HG03135 (cell line): ENCODE results near the gene TPCN1.

Source experiments
- ATAC-seq: cut with Tn5 transposase; IDR thresholded peaks from one replicate; pipeline ENCODE4 v1.9.1; 2021; ENCODE audit warnings: mild to moderate bottlenecking, moderate library complexity; ENCODE audit not compliant: unreplicated experiment

TPCN1 gene

DNA sequence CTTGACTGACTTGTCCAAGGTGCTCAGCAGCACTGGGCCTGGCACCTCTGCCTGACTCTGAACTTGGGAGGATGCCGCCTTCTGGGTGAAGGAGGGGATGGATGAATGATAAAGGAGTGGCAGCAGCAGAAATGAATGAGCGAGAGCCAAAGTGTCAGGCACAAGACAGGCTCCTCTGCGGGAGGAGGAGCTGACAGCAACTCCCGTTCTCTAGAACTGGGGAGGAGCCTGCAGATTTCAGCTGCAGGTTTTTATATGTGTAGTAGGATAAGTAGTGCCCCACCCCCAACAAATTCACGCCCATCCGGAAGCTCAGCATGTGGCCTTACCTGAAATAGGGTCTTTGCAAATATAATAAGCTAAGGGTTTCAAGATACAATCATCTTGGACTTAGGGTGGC lies 80.5 kb downstream of the TPCN1 start:
- ATAC-seq, result no peak

DNA sequence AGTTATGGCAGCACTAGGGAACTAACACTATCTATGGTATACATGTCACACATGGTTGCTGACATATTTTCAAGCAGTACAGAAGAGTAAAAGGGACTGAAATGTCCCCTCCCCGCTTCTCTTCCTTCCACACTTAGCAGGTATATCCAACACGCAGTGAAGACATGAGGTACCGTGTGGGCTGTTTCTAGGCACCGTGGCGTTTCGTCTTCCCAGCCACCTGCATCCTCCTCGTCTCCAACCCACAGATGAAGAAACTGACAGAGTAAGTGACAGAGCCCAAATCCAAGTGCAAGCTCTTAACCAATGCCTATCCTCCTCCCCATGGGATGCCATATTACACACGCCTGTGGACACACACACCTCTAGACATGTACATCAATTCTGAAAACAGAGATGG lies 81.2 kb downstream of the TPCN1 start:
- no peak for ATAC-seq

DNA sequence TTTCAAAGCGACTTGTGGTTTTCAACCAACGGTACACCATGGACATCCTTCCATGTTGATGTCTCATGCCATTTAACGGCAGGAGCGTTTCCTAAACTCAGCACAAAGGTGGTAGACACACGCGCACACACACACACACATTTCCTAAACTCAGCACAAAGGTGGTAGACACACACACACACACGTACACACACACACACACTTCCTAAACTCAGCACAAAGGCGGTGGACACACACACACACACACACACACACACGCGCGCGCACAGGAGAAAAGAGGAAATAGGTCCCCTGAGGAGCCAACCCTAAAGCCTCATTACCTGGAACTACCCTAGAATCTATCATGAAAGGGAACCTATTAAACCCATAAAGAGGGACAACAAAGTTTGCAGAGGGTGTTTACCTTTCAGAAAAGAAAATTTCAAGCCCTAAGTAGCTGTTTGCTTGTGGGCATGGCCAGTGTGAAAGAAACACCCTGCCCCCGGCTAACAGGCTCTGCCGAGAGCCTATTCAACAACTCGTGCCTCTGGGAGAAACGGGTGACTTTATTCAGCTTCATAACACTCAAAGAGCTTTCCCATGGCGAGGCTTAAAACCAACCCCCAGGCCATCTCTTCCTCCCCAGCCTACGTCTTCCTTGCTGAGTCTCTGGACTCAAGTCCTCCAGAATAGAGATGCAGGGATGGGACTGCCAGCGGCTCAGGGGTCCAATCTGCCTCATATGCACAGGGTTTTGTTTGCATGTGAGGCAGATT lies 81.8 kb downstream of the TPCN1 start:
- ATAC-seq, result no peak

DNA sequence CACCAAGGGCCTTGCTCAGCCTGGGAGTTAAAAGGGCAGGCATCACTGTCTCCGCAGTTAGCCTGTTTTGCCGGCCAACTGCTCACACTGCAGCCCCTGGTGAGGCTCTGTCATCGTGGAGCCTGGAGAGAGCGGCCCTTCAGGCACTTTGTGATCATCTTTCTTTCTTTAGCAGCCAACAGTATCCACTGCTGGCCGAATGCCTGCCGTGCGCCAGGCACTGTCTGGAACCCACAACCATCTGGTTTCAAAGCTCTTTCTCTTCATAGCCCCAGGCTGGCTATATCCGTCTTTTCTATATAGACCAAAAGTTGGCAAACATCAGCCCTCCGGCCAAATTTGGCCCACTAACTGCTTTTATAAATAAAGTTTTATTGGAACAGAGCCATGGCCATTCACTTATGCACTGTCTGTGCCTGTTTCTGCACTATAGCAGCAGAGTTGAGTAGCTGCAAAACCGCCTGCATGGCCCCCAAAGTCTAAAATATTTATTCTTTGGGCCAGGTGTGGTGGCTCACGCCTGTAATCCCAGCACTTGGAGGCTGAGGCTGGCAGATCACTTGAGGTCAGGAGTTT lies 84.1 kb downstream of the TPCN1 start:
- ATAC-seq, result no peak

DNA sequence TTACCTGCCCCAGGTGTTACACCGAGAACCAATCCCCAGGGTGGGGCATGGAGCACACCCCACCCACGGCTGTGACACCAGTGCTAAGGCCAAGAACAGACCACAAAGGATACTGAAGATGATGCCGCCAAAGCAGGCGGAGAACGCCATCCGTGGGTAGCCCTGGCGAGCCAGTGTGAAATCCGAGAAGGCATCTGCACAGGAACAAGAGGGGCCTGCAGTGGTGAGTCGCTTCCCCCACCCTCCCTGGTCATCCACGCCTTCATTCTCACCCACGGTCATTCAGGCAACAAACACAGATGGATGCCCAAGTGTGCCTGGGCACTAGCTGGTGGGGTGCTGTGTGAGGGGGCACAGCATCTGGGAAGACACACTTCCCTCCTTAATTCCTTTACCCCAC lies 85.1 kb downstream of the TPCN1 start:
- no peak for ATAC-seq

DNA sequence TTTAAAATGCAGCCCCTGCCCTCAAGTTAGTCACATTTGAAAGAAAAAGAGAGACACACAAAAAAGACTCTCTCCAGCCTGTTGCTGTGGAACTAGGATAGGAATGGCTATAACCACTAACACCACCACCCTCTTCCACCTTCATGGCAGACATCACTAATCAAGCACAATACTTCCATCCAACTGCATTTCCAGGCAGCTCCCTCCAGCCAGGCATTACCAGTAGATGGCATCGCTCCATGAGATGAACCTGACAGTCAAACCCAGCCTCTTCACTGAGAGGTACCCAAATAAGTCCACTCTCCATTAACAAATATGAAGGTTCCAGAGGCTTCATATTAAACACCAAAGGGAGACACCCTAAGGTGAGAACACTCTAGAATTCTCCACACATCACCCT lies 89.2 kb downstream of the TPCN1 start:
- ATAC-seq, result no peak

DNA sequence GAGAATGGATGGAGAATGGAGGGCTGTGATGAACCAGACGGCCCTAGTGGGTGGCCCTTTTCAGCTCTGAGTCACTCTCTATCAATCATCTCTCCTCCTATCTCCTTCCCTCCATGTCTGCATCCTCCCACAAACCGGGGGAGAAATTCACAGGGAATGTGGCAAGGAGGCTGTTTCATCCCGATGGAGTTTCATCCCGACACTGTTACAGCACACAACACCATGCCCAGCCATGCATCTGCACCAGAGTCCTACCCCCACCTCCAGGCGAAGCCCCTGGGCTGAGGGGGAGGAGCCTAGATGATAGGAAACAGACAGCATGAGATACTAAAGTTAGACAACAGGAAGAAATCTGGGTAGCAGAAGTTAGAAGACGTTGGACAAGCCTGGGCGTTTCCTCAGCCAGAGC lies 92.9 kb downstream of the TPCN1 start:
- ATAC-seq, result no peak

DNA sequence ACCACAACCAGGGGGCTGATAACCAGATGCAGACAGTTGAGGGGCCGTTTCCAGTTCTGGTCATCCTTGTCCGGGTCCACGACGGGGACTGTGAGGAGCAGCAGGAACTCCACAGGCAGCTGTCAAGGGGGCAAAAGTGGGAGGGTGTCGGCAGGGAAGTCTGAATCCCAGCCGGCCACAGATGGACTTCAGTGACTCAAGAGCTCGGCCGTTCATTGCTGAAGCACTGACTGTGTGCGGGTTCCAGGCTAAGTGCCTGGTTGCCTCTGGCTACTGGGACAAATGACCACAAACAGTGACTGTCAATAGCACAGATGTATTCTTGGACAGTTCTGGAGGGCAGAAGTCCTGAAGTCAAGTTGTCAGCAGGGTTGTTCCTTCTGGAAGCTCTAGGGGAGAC lies 94.1 kb downstream of the TPCN1 start:
- no peak for ATAC-seq

DNA sequence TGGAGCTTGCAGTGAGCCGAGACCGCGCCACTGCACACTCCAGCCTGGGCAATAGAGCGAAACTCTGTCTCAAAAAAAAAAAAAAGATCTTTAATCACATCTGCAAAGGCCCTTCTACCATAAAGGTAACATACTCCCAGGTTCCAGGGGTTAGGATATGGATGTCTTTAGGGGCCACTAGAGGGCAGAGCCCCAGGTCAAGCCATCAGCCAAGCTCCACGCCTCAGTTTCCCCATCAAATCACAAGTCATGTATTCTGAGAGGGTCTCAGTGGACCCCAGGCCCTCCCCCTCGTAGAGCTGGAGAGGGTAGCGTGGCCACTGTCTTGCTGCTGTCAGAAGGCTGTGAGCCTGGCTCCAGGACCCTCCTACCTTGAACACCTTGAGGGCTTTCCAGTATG lies 94.9 kb downstream of the TPCN1 start:
- no peak for ATAC-seq

DNA sequence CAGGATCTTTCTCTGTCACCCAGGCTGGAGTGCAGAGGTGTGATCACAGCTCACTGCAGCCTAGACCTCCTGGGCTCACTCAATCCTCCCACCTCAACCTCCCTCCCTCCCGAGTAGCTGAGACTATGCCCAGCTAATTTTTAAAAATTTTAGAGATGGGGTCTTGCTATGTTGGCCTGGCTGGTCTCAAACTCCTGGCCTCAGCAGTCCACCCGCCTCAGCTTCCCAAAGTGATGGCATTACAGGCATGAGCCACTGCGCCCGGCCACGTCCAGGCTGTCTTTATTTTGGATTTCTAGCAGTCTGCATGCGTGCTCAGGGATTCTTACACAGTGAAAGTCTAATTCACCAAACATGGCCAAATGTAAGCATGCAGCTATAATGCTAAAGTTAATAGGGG lies 95.9 kb downstream of the TPCN1 start:
- no peak for ATAC-seq

DNA sequence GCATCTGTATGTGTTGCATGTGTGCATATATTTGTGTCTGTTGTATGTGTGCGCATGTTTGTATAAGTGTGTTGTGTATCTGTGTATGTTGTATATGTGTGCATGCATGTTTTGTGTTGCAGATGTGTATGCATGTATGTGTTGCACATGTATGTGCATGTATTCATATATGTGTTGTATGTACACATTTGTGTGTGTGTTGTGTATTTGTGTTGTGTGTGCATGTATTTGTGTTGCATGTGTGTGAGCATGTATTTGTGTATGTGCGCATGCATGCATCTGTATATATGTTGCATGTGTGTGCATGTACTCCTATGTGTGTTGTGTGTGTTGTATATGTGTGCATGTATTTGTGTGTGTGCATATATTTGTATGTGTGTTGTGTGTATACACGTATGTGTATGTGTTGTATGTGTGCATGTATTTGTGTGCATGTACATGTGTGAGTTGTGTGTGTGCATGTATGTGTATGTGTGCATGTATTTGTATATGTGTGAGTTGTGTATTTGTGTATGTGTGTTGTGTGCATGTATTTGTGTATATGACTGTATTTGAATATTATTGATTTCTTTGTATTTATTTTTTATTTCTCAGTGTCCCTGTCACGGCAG lies 96.9 kb downstream of the TPCN1 start:
- ATAC-seq, result no peak

DNA sequence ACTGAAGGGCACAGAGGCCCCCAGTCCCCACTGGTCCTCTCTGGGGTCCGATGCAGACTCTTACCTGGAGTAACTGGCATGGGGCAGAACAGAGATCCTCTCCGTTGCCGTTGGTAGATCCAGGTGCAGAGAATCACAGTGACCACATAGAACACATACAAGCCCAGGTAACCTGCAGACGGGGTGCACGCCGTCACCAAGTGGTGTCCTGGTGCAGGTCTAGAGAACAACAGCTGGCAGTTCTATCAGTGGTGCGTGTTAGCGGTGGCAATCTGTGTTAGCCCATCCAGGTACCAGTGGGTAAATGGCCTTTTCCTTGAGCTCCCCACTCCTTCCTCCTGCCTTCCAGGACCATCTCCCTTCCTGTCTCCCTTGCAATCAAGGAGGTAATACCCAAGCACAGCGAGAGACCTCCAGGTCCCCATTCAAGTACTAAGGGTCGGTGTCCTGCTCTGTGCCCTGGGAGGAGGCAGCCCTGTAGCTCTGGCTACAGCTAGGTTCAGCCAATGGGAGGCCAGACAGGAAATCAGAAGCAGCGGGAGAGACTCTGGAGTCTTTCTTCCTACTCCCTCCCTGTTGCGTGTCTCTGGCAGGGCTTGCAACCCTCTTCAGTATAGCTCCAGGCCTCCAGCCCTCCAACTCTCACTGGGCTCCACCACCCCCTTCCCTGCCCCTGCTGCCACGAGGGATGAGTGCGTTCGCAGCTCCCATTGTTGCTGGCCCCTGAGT lies 97.8 kb downstream of the TPCN1 start:
- no peak for ATAC-seq

DNA sequence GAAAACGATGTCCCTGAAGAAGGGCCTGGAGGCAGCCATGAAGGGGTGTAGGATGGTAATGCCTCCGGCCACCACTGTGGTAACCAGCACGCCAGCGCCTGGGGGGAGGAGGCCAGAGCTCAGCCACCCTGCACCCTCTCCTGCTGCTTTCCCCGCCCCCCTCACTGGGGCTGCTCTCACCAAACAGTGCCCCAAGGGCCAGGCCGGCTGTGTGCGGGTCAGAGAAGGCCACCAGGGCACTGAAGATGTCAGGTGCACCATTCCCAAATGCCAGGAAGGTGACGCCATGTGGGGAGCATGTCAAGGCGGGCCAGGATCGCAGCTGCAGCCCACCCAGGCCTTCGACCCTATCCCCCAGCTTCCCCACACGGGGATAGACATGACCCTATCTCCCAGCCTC lies 99.1 kb downstream of the TPCN1 start:
- no peak for ATAC-seq

DNA sequence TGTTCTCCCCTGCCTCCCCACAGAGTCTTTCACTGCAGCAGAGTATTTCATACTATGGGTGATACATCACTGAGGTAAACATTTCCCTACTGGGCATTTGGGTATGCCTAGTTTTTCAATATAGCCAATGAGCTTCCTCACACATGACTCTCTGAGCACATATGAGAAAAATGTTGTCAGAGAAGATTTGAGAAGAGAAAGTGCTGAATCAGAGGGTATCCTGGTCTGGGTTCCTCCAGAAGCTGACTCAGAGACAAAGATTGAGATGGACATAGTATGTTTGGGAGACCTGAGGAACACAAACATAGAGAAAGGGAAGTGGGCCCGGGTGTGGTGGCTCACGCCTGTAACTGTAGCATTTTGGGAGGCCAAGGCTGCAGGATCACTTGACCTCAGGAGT lies 101.1 kb downstream of the TPCN1 start:
- no peak for ATAC-seq

DNA sequence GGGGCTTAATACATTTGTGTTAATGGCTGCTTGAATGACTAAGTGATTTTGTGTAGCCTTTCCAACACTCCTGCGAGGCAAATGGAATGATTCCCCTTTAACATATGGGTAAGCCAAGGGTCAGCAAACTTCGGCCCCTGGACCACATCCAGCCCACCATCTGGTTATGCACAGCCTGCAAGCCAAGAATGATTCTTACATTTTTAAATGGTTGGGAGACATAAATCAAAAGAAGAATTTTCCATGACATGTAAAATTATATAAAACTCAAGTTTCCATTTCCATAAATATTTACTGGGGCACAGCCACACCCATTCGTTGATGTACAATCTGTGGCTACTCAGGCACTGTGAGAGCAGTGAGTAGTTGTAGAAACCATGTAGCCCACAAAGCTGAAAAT lies 104.7 kb downstream of the TPCN1 start:
- ATAC-seq, result no peak

DNA sequence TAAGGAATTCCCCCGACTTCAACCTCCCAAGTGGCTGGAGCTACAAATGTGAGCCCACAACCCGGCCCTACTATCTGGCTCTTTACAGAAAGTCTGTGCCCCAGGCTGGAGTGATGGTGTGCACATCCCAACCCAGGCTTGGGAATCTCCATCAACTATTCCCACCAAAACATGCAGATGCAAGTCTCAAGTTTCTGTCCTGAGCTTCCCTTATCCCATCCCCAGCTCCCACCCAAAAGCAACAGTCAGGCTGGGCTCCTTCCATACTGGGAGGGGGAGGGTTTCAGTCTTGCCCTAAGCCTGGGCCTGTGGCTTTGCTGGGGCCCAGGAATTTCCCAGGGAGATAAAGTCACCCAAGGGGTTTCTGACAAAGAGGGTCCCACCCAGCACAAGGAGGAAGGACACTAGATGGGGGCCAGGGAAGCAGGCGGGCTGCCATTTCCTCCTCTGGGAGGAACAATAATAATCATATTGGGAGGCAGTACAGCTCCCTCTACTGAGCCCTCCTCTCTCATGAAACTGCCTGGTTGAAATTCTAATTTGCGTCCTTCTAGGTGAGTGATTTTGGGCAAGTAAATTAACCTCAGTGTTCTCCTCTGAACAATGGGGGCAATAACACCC lies 105.6 kb downstream of the TPCN1 start:
- ATAC-seq, result no peak

DNA sequence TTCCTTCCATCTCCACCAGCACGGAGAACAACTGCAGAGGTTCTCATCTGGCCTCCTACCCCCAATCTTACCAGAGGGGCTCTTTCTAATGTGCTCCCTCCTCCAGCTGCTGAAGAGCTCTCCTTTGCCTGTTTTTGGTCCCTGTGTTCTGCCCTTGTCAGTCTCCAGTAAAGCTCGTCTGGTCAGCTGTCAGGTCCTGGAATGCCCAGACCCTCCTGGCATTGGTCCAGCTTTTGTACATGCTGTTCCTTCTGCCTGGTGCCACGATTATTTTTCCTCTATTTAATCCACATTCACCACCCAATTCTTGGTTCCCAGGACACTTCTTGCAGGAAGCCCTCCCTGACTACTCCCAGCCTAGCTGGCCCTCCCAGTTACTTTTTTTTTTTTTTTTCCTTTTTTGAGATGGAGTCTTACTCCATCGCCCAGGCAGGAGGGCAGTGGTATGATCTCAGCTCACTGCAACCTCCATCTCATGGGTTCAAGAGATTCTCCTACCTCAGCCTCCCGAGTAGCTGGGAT lies 107.2 kb downstream of the TPCN1 start:
- no peak for ATAC-seq

DNA sequence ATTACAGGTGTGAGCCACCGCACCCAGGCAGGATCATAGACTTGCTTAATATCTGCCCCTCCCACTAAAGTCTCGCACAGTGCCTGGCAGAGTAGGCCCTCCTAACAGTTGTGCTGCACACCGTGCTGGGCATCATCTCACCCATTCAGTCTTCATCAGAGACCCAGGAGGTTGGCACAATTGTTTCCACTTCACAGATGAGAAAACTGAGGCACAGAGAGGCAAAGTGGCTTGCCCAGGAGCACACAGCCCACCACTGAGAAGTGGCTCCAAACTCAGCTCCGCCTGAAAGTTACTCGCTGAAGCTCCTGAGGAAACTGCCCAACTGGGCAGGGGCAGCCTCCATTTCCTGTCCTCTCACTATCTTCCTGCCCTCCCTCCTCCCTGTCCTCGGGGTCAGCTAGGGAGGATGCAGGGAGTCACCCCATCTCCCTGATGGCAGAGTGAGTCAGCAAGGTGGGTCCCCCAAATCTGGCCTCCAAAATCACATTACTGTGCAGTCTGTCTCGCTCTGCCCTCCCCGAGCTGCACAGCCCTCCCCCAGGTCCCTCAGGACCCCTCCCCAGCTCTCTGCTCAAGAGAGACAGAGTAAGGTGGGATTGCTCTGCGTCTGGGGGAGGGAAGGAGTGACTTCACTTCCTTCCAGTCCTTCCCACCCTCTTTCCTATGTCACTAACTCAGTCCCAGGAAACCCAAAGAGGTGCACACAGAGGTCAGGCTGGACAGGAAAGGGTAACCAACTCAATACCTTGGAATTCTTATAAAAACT lies 107.9 kb downstream of the TPCN1 start:
- ATAC-seq, result no peak

DNA sequence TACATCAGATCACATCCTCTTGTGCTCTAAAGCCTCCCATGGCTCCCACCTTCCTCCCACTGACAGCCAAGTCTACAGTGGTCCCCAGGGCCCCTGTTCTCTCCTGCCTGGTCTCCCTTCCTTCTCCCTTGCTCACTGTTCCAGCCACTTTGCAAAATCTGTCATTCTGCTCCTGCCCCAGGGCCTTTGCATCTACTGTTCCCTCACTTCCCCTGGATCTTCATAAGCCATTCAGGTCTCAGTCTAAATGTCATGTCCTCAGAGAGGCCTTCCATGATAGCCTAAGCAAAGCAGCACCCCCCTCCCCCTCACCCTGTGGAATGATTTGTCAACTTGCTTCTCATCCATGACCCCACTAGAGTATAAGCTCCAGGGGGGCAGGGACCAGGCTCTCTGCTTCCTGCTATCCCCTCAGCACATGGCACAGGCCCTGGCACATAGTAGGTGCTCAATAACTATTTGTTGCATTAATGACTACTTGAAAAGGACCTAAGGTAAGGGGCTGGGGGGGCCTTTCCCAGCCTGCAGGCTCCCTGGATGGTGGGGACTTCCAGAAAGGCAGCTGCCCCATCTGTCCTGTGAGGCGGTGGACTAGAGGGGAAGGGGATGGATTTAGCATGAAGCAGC lies 108.6 kb downstream of the TPCN1 start:
- ATAC-seq, result no peak

DNA sequence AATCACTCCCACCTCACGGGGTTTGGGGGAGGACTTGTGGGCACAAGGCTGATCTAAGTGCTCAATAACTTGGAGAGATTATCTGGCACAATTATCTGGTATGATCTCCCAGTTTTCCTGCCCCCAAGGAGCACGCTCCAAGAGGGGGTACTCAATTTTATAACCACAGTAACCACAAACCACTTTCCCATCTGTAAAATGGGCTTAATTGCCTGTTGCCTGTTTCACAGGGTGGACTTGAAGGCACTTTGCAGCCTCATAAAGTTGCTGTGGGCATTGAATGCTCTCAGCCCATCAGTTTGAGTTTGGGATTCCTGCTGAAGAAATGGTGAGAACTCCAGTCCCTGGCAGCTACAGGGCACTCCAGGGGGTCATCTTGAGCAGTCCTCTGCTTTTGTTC lies 109.2 kb downstream of the TPCN1 start:
- ATAC-seq, result no peak
